ENCODE data around the gene HNRNPH1.
"Not testable (repeated sequence)": the region's sequence is repeated elsewhere in the genome, so short reads cannot be mapped to it uniquely, and the experiment has no call there.

The HNRNPH1 gene

DNA sequence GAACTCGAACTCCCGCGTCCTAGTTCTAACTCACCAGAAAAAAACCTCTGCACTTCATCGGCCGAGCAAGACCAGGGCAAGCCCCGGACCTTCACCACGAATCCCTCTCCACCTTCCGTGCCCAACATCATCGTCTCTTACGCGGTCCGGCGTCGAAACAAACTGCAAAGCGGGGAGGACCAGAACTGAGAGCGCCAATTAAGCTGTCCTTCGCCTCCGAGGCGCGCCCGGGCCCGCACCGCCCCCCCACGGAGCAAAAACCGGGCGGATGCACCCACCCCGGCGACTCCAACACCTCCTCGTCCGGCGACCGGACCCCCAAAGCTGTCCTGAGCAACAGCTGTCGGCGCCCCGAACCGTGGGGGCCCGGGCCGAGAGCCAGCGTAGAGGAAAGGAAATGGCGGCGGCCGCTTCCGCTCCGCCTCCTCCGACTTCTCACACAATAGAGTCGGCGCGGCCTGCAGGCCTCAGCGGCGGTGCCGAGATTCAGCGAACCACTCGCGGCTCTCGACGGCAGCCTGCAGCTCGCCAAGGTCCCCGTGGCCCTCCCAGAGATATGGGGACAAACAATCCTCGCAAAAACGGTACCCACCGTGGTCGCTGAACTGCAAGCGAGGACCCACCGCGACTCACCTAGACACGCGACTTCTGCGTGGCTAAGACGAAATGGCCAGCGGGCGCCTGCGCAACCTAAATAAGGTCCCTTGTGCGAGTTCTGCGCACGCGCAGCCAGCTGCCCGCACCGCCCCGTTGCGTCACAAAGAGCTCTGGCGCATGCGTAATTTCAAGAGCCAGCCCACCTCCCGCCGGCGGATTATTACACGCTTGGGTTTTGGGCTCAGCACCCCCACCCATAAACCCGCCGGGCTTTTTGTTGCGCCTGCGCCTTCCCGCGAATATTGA lies at the start of gene HNRNPH1:
Gene HNRNPH1, minus strand, starts transcription at position 669 of the 903 bp plus-strand sequence. Its CDS starts 538 bp downstream, at position 131.
- peak; percentile 99 for DNase-seq

DNA sequence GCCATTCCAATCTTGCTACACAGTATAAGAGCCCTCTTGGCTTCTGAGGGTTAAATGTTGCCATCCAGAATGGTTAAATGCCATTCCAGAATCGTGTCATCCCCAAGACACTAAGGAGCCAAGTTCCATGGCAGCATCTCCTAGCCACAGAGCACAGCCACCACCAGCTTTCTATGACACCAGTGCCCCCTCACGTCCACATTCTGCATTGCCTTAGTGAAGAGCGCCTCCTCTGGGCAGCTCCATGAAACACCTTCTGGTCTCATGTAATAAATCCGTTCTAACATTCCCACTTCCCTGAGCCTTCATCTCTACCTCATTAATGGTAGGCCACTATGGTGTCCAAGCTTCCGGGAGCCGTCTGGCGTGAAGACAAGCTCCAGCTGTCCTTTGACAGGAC lies 44.9 kb upstream of the HNRNPH1 start:
- peak; percentile 59 for DNase-seq

DNA sequence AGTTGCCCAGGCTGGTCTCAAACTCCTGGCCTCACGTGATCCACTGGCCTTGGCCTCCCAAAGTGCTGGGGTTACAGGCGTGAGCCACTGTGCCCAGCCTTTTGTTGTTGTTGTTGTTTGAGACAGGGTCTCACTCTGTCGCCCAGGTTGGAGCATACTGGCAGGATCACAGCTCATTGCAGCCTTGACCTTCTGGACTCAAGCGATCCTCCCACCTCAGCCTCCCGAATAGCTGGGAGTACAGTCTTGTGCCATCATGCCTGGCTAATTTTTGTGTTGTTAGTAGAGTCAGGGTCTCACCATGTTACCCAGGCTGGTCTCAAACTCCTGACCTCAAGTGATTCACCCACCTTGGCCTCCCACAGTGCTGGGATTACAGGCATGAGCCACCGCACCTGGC lies 38.2 kb upstream of the HNRNPH1 start:
- DNase-seq, result not testable (repeated sequence)

- not testable (repeated sequence) for DNase-seq
Measured at GRCh38 chr5:179658179-179658856, 34.8 kb upstream of the HNRNPH1 start.

DNA sequence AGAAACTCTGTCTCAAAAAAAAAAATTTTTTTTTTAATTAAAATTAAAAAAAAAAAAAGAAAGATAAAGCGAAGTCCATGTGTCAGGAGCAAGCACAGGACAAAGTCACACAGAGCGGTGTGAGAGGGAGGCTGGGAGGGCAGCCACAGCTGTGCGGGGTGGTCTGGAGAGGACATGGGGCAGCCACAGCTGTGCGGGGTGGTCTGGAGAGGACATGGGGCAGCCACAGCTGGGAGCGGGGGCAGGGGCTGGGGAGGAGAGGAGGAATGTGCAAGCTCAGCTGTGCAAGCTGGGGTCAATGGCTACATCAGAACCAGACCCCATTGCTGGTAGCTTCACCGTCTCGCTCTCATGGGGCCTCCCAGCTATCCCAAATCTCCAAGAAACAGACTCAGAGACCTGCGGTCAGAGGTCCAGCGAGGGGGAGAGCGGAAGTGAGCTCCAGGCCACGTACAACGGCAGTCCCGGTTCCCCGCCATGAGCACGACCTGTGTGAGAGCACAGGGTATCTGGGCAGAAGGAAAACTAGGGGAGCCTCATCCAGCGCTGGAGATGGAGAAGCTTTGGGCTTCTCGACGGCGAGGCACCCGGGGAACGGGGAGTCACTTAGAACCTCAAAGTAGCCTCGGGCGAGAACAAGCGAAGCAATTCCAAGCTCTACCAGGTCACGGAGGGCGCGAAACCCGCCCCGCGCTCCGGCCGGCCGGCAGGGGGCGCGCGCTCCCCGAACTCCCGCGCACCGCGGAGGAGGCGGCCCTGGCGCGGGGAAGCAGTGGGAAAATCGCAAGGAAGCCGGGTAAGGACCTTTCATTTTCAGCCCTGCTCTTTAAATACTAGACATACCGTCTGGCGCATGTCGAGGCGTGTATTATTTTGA lies 34.1 kb upstream of the HNRNPH1 start:
- peak; percentile 65 for DNase-seq

- DNase-seq, result not testable (repeated sequence)
Measured at GRCh38 chr5:179653135-179653534, 29.7 kb upstream of the HNRNPH1 start.

DNA sequence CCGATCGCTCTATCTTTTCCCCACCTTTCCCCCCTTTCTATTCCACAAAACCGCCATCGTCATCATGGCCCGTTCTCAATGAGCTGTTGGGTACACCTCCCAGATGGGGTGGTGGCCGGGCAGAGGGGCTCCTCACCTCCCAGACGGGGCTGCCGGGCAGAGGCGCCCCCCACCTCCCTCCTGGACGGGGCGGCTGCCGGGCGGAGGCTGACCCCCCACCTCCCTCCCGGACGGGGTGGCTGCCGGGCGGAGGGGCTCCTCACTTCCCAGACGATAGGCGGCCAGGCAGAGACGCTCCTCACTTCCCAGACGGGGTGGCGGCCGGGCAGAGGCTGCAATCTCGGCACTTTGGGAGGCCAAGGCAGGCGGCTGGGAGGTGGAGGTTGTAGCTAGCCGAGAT lies 26.8 kb upstream of the HNRNPH1 start:
- DNase-seq, result not testable (repeated sequence)

GRCh38 chr5:179649166-179649703 lies 25.8 kb upstream of the HNRNPH1 start:
- DNase-seq, result not testable (repeated sequence)

DNA sequence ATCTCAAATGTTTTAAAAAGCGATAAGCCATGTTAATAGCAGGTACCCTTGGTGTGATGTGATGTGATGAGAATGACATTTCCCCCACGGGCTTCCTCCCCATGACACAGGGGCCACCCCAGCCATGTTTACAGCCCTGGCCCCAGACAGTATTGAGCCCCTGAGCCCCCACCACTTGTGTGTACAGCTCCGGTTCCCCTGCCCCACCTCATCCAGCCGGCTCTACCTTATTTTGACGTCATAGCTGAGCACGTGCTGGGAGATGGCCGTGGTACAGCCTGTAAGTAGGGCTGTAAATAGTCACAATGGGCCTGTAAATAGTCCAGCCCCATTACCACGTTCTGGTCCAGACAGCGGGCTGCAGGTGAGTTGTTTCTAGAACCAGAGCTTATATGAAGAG lies 24.9 kb upstream of the HNRNPH1 start:
- DNase-seq, result no peak

GRCh38 chr5:179644766-179645165 lies 21.3 kb upstream of the HNRNPH1 start:
- DNase-seq, result not testable (repeated sequence)

GRCh38 chr5:179643141-179643920 lies 19.9 kb upstream of the HNRNPH1 start:
- DNase-seq, result not testable (repeated sequence)

DNA sequence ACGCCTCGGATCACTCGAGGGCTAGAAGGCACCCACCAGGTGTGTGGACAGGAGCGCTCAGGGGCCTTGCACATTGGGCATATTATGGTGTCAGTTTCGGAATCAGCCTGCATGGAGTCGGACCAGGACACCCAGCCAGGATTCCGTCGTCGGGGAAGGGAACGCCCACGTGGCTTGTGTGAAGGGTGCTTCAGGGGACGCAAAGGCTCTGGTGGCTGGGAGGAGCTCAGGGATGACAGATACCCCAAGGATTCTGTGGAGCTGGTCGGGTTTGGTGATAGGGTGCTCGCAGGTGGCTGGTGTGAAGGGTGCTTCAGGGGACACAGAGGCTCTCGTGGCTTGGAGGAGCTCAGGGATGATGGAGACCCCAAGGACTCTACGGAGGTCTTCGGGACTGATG lies 19.2 kb upstream of the HNRNPH1 start:
- not testable (repeated sequence) for DNase-seq

DNA sequence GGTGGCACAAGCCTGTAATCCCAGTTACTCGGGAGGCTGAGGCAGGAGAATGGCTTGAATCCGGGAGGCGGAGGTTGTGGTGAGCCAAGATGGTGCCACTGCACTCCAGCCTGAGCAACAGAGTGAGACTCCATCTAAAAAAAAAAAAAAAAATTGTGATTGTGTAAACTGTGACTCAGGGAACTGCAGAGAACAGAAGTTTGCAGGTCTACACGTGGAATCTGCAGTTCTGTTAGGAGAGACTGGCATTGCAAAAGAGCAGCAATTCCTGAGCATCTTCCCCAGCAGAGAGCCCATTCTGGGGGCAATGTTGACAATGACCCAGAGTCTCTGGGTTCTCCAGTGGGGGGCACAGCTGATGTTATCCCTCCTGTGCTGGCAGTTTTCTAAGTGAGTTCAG lies 18.3 kb upstream of the HNRNPH1 start:
- DNase-seq, result not testable (repeated sequence)

DNA sequence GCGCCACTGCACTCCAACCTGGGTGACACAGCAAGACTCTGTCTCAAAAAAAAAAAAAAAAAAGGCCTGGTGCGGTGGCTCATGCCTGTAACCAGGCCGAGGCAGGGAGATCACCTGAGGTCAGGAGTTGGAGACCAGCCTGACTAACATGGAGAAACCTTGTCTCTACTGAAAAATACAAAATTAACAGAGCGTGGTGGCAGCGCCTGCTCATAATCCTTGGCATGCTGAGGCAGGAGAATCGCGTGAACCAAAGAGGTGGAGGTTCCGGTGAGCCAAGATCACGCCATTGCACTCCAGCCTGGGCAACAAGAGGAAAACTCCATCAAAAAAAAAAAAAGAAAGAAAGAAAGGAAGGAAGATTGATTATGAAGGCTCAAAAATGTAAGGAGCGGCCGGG lies 15.8 kb upstream of the HNRNPH1 start:
- not testable (repeated sequence) for DNase-seq

GRCh38 chr5:179634370-179635172 lies 11.1 kb upstream of the HNRNPH1 start:
- not testable (repeated sequence) for DNase-seq

DNA sequence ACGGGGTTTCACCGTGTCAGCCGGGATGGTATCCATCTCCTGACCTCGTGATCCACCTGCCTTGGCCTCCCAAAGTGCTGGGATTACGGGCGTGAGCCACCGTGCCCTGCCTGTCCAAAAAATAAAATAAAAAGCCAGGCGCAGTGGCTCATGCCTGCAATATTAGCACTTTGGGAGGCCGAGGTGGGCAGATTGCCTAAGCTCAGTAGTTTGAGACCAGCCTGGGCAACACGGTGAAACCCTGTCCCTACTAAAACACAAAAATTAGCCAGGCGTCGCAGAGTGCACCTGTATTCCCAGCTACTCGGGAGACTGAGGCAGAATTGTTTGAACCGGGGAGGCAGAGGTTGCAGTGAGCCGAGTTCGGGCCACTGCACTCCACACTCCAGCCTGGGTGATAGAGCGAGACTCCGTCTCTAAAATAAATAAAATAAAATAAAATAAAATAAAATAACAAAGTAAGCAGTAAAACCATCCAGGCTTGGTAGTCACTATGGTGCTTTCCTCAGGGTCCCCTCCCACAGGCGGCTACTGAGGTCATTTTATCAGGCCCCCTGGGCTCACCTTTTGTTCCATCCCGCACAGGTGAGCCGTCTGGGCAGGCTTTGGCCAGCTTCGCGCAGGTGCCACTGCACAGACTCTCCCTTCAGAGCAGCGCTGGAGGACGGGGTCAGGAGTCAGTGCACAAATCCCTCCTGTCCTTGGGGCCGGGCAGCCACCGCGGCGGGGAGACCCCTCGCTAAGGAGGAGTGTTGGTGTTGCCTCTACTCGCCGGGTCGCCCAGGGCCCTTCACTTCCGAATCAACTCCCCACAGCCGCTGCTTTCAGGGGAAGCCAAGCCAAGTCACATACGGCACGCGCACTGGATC lies 10.3 kb upstream of the HNRNPH1 start:
- not testable (repeated sequence) for DNase-seq

GRCh38 chr5:179624841-179625271 lies 1.4 kb upstream of the HNRNPH1 start:
- no peak for DNase-seq

- peak; percentile 82 for DNase-seq
Measured at GRCh38 chr5:179623906-179624741, 653 bp upstream of the HNRNPH1 start.

Data from activated CD8-positive, alpha-beta memory T cell treated with anti-CD3 and anti-CD28 coated beads, Interleukin-2, amount 50 U/mL, for 48 hours (primary cell).